OCI-LY7 (cell line): ENCODE measurements around the gene SLC35E2B. TPM values are rescaled to one million over a fixed set of nuclear protein-coding genes. Genes with fewer than 3 reads are reported as not detected.

Experiments used
- total RNA-seq, 2 experiments: library from RNA; depleted of rRNA in 1 of 2; stranded (reverse); fragments of >200 nt in 1 of 2; shearing (Covaris generic) in 1 of 2; gene quantifications; 2 replicates each; pipeline ENCODE4 v1.2.3, GENCODE V29; 2014 to 2022

The SLC35E2B gene
- total RNA-seq, 2 experiments from 2014 or later, result 26.6 to 58.9 TPM

Other genes with a start within 250 kb of the SLC35E2B start
- 1.6 TPM in 1 of 2 replicates, not detected in the other for gene ATAD3C, start 243.1 kb downstream of the SLC35E2B start, total RNA-seq (2014; rRNA removed; shearing (Covaris generic))
- 2.1 and 3.0 TPM in 2 replicates for gene ATAD3C, start 243.1 kb downstream of the SLC35E2B start, total RNA-seq (2022)
- gene ATAD3B, start 221.0 kb downstream of the SLC35E2B start, total RNA-seq (2014; rRNA removed; shearing (Covaris generic)), result 43.8 and 54.9 TPM in 2 replicates
- 54.3 and 62.4 TPM in 2 replicates for gene ATAD3B, start 221.0 kb downstream of the SLC35E2B start, total RNA-seq (2022)
- gene ATAD3A, start 180.6 kb downstream of the SLC35E2B start, total RNA-seq (2014; rRNA removed; shearing (Covaris generic)), result 79.9 and 81.9 TPM in 2 replicates
- gene ATAD3A, start 180.6 kb downstream of the SLC35E2B start, total RNA-seq (2022), result 83.3 and 88.6 TPM in 2 replicates
- 0.64 and 0.76 TPM in 2 replicates for gene TMEM240, start 152.2 kb downstream of the SLC35E2B start, total RNA-seq (2014; rRNA removed; shearing (Covaris generic))
- gene TMEM240, start 152.2 kb downstream of the SLC35E2B start, total RNA-seq (2022), result 2.1 and 2.7 TPM in 2 replicates
- 97.7 and 101 TPM in 2 replicates for gene SSU72, start 117.9 kb downstream of the SLC35E2B start, total RNA-seq (2014; rRNA removed; shearing (Covaris generic))
- 141 and 149 TPM in 2 replicates for gene SSU72, start 117.9 kb downstream of the SLC35E2B start, total RNA-seq (2022)
- 2.7 and 3.1 TPM in 2 replicates for gene FNDC10, start 92.7 kb downstream of the SLC35E2B start, total RNA-seq (2014; rRNA removed; shearing (Covaris generic))
- 1.3 and 2.7 TPM in 2 replicates for gene FNDC10, start 92.7 kb downstream of the SLC35E2B start, total RNA-seq (2022)
- gene MIB2, start 77.3 kb downstream of the SLC35E2B start, total RNA-seq (2014; rRNA removed; shearing (Covaris generic)), result 46.4 and 64.9 TPM in 2 replicates
- 54.0 and 55.3 TPM in 2 replicates for gene MIB2, start 77.3 kb downstream of the SLC35E2B start, total RNA-seq (2022)
- 1.3 and 2.2 TPM in 2 replicates for gene MMP23B, start 60.6 kb downstream of the SLC35E2B start, total RNA-seq (2014; rRNA removed; shearing (Covaris generic))
- 7.6 and 8.7 TPM in 2 replicates for gene MMP23B, start 60.6 kb downstream of the SLC35E2B start, total RNA-seq (2022)
- gene CDK11B, start 33.8 kb downstream of the SLC35E2B start, total RNA-seq (2014; rRNA removed; shearing (Covaris generic)), result 21.6 and 24.0 TPM in 2 replicates
- gene CDK11B, start 33.8 kb downstream of the SLC35E2B start, total RNA-seq (2022), result 44.2 and 51.5 TPM in 2 replicates
- gene CDK11A, start 31.6 kb upstream of the SLC35E2B start, total RNA-seq (2014; rRNA removed; shearing (Covaris generic)), result 50.9 and 66.1 TPM in 2 replicates
- gene CDK11A, start 31.6 kb upstream of the SLC35E2B start, total RNA-seq (2022), result 90.5 and 92.1 TPM in 2 replicates
- gene NADK, start 85.7 kb upstream of the SLC35E2B start, total RNA-seq (2014; rRNA removed; shearing (Covaris generic)), result 144 and 156 TPM in 2 replicates
- 173 and 184 TPM in 2 replicates for gene NADK, start 85.7 kb upstream of the SLC35E2B start, total RNA-seq (2022)
- gene GNB1, start 198.3 kb upstream of the SLC35E2B start, total RNA-seq (2014; rRNA removed; shearing (Covaris generic)), result 86.9 and 101 TPM in 2 replicates
- gene GNB1, start 198.3 kb upstream of the SLC35E2B start, total RNA-seq (2022), result 502 and 563 TPM in 2 replicates
- 0.54 and 0.88 TPM in 2 replicates for gene CALML6, start 222.5 kb upstream of the SLC35E2B start, total RNA-seq (2014; rRNA removed; shearing (Covaris generic))
- gene CALML6, start 222.5 kb upstream of the SLC35E2B start, total RNA-seq (2022), result 2.4 and 5.1 TPM in 2 replicates
- gene TMEM52, start 226.5 kb upstream of the SLC35E2B start, total RNA-seq (2014; rRNA removed; shearing (Covaris generic)), result 0.46 and 1.7 TPM in 2 replicates
- 2.5 and 2.7 TPM in 2 replicates for gene TMEM52, start 226.5 kb upstream of the SLC35E2B start, total RNA-seq (2022)